RWPE2 (cell line): Measurements from ENCODE around the gene RNF31.

Source experiments
- ATAC-seq: fragments of 200-7000 bp; cut with Tn5 transposase; 3 replicates; pipeline ENCODE4 v1.9.1; 2021; ENCODE audit warnings: low read depth
- DNase-seq: peaks from one replicate; pipeline ENCODE4 v3.0.0-alpha.2; 2020; ENCODE audit warnings: low spot score
- H3K27ac ChIP-seq: fragments of 450-650 bp; 2 replicates; pipeline ENCODE4 v1.5.1; 2017; ENCODE audit warnings: mild to moderate bottlenecking; ENCODE audit not compliant: poor library complexity, severe bottlenecking
- H3K27me3 ChIP-seq: fragments of 250-450 bp; sonication (Bioruptor Pico); 2 replicates; pipeline ENCODE4 v1.5.1; 2021; ENCODE audit warnings: mild to moderate bottlenecking, moderate library complexity; ENCODE audit not compliant: insufficient read depth, poor library complexity, severe bottlenecking
- H3K36me3 ChIP-seq: fragments of 250-450 bp; sonication (Bioruptor Pico); 2 replicates; pipeline ENCODE4 v1.5.1; 2020; ENCODE audit warnings: low read depth, mild to moderate bottlenecking, moderate library complexity
- H3K4me1 ChIP-seq: fragments of 250-450 bp; sonication (Bioruptor Pico); 2 replicates; pipeline ENCODE4 v1.5.1; 2021; ENCODE audit warnings: mild to moderate bottlenecking, moderate library complexity; ENCODE audit not compliant: insufficient read depth, poor library complexity, severe bottlenecking
- H3K4me3 ChIP-seq: fragments of 250-450 bp; sonication (Bioruptor Pico); 2 replicates; pipeline ENCODE4 v1.5.1; 2021; ENCODE audit warnings: mild to moderate bottlenecking, moderate library complexity; ENCODE audit not compliant: severe bottlenecking
- H3K9me3 ChIP-seq: fragments of 250-450 bp; sonication (Bioruptor Pico); 2 replicates; pipeline ENCODE4 v1.5.1; 2021; ENCODE audit warnings: mild to moderate bottlenecking, moderate library complexity; ENCODE audit not compliant: severe bottlenecking
- TF ChIP-seq, protein P1 (sequence below): fragments of 450-650 bp; IDR thresholded peaks from one replicate; pipeline ENCODE4 v1.5.1; 2017; ENCODE audit warnings: mild to moderate bottlenecking, moderate library complexity; ENCODE audit not compliant: poor library complexity, severe bottlenecking

The RNF31 gene

DNA sequence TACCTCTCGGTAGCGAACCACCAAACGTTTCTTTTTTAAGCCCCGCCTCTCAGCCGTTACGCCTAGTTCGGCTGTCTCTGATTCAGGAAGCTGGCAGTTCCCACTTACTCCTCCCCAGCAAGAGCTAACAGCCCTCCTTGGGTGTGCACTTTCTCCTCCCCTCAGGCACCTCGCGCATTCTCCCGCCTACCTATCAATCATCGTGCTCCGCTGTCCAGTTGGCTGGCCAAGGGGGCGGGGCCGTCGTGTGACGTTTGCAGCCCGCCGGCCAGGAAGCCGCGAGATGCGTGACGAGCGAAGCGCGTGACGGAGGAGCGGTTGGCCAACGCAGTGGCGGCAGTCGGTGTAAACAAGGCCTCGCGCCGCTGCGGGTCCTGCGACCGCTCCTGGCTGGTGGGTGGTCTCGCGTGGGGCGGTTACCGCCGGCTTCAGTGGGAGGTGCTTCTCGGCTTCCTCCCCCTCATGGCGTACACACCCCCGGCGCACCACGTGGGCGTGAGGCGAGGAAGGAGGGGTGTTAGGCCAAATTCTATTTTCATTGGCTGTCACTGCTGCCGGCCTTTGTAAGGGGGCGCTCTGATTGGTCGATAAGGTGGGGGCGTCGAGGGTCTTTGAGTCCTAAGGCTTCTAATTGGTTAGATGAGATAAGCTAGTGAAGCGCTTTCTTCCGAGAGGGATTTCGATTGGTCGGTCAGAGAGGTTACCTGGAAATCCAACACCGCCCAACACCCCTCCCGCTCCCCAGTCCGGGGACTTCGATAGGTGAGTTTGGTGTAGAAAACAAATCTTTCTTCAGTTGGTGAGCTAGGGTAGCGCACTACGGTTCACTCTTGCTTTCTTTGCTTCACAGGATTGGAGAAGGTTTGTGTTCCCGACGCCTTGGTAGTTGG, 32.5 kb upstream of the RNF31 start, which contains the start of the genes DCAF11 and NRL:
Gene DCAF11, plus strand, starts transcription at position 246 of the 890 bp plus-strand sequence. CDS start 818 bp downstream, outside the sequence.
Gene NRL, minus strand, starts transcription at position 418 of the 890 bp plus-strand sequence. CDS start 32,101 bp downstream, outside the sequence.
- H3K27ac ChIP-seq = peak within 1 kb of the TSS; percentile 92
- peak within 1 kb of the TSS; percentile 57 for H3K4me3 ChIP-seq
- peak; percentile 78 for ATAC-seq
- H3K27me3 ChIP-seq = no peaks in the 10 kb centered on the region
- TF ChIP-seq, protein P1, sequence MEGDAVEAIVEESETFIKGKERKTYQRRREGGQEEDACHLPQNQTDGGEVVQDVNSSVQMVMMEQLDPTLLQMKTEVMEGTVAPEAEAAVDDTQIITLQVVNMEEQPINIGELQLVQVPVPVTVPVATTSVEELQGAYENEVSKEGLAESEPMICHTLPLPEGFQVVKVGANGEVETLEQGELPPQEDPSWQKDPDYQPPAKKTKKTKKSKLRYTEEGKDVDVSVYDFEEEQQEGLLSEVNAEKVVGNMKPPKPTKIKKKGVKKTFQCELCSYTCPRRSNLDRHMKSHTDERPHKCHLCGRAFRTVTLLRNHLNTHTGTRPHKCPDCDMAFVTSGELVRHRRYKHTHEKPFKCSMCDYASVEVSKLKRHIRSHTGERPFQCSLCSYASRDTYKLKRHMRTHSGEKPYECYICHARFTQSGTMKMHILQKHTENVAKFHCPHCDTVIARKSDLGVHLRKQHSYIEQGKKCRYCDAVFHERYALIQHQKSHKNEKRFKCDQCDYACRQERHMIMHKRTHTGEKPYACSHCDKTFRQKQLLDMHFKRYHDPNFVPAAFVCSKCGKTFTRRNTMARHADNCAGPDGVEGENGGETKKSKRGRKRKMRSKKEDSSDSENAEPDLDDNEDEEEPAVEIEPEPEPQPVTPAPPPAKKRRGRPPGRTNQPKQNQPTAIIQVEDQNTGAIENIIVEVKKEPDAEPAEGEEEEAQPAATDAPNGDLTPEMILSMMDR = no peak
- H3K36me3 ChIP-seq = peaks cover 34% of the 10 kb centered on the region
- peaks cover 11% of the 10 kb centered on the region for H3K4me1 ChIP-seq
- no peaks in the 10 kb centered on the region for H3K9me3 ChIP-seq
- peak; percentile 100 for DNase-seq

DNA sequence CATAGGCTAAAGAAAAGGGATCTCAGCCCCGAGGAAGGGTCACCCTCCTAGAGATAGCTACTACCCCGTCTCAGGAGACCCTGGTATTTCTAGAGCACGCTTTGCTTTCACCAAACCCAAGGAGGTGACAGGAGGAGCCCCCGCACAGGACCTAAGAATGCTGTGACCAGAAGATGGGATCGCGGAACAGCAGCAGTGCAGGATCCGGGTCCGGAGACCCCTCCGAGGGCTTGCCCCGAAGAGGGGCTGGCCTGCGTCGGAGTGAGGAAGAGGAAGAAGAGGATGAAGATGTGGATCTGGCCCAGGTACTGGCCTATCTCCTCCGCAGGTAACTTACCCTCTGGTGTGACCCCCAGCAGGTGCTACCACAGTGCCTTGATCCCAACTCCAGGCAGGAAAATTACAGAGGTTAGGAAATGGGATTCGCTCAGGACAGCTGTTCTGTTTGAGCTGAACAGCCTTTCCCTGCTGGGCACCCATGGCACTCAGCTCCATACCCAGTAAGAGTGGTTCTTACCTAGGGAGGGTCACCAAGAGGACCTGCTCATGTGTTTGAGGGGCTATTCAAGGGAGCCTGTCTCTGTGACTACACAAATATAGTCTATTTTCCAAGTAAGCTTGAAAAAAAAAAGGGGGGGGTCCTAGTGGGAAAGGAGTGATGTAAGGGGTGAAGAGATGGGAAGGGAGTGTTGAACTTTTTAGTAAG, 31.7 kb upstream of the RNF31 start:
- Histone ChIP-seq H3K4me3 (peak overlapping the region; percentile 57), H3K36me3 (peaks cover 40% of the 10 kb centered on the region), H3K27ac (peak overlapping the region; percentile 92), H3K27me3 (no peaks in the 10 kb centered on the region), H3K9me3 (no peaks in the 10 kb centered on the region), H3K4me1 (peaks cover 6% of the 10 kb centered on the region)
- DNase-seq = no peak
- no peak for ATAC-seq
- TF ChIP-seq, protein P1 = no peak

GRCh38 chr14:24116128-24116814, 31.0 kb upstream of the RNF31 start:
- Histone ChIP-seq H3K27me3 (no peaks in the 10 kb centered on the region), H3K36me3 (peaks cover 45% of the 10 kb centered on the region), H3K4me1 (peaks cover 4% of the 10 kb centered on the region), H3K9me3 (no peaks in the 10 kb centered on the region), H3K27ac (no peak overlapping the region), H3K4me3 (peak overlapping the region; percentile 57)
- no peak for DNase-seq
- TF ChIP-seq, protein P1 = no peak
- ATAC-seq = no peak

- Histone ChIP-seq H3K9me3 (no peaks in the 10 kb centered on the region), H3K27me3 (no peaks in the 10 kb centered on the region)
- no peak for ATAC-seq
Observed at GRCh38 chr14:24117179-24117578, 30.1 kb upstream of the RNF31 start.

More at GRCh38 chr14:24117179-24117578, 30.1 kb upstream of the RNF31 start:
- DNase-seq = no peak
- Histone ChIP-seq H3K4me1 (peaks cover 4% of the 10 kb centered on the region), H3K4me3 (no peak overlapping the region), H3K36me3 (peaks cover 49% of the 10 kb centered on the region), H3K27ac (no peak overlapping the region)
- TF ChIP-seq, protein P1 = no peak
